GM12878 (cell line): ENCODE data around the gene OR56A1. TPM values are rescaled to one million over a fixed set of nuclear protein-coding genes. Genes with fewer than 3 reads are reported as not detected.

Source experiments
- ATAC-seq: fragments of 200-7000 bp; cut with Tn5 transposase; 3 replicates; pipeline ENCODE4 v1.9.1; 2020; ENCODE audit warnings: mild to moderate bottlenecking, moderate library complexity
- BruUV-seq: library from RNA; stranded (reverse); fragments of 400-500 nt; replicated peaks from 2 replicates; lab custom pipeline; 2021; lab: Mats Ljungman, UMichigan
- CTCF ChIA-PET: fragments of 300-600 bp; sonication (Branson Sonifier 250); formaldehyde crosslinking; extraction: SDS; loops from one replicate; lab custom pipeline; 2021; ENCODE audit warnings: inconsistent platforms; lab: Yijun Ruan, JAX
- POLR2A ChIA-PET: fragments of 350-600 bp; formaldehyde crosslinking; extraction: SDS; loops from one replicate; lab custom pipeline; 2021; ENCODE audit warnings: inconsistent platforms; lab: Charles Lee
- RAD21 ChIA-PET: fragments of 300-600 bp; sonication (Branson Sonifier 250); formaldehyde crosslinking; loops from one replicate; lab custom pipeline; 2023; ENCODE audit warnings: antibody characterized with exemption; ENCODE audit not compliant: unreplicated experiment; lab: Charles Lee
- SMC1A ChIA-PET: fragments of 300-600 bp; sonication (Branson Sonifier 250); formaldehyde crosslinking; loops from one replicate; lab custom pipeline; 2023; ENCODE audit not compliant: unreplicated experiment, uncharacterized antibody; lab: Charles Lee
- DNase-seq: peaks from one replicate; pipeline ENCODE4 v3.0.0-alpha.2; 2011; ENCODE audit warnings: low read depth, low spot score
- FAIRE-seq: peaks from 3 replicates; lab custom pipeline; 2011; peaks lifted over from hg19 to GRCh38; lab: Jason Lieb, UNC
- H2AFZ ChIP-seq: 2 replicates; pipeline ENCODE4 v1.6.0; 2011; ENCODE audit warnings: low read depth, low read length, control low read depth; ENCODE audit not compliant: control insufficient read depth
- H3K27ac ChIP-seq: 2 replicates; pipeline ENCODE4 v1.5.1; 2011; ENCODE audit warnings: control low read depth; ENCODE audit not compliant: control insufficient read depth, insufficient read depth
- H3K27me3 ChIP-seq, 2 experiments: replicated peaks in 1 of 2; 2 replicates each; pipeline versions ENCODE4 v1.6.0 to v1.6.1; 2011; ENCODE audit warnings: low read length in 1 of 2; ENCODE audit not compliant: control insufficient read depth in 2 of 2, insufficient read depth in 2 of 2
- H3K36me3 ChIP-seq, 2 experiments: 2 replicates each; pipeline ENCODE4 v1.5.1; 2011; ENCODE audit warnings: low read length in 1 of 2; ENCODE audit not compliant: control insufficient read depth in 2 of 2, insufficient read depth in 2 of 2
- H3K4me1 ChIP-seq: 2 replicates; pipeline ENCODE4 v1.6.1; 2011; ENCODE audit warnings: mild to moderate bottlenecking, low read length, moderate library complexity, mixed read lengths; ENCODE audit not compliant: control insufficient read depth, insufficient read depth
- H3K4me2 ChIP-seq: 2 replicates; pipeline ENCODE4 v1.6.0; 2011; ENCODE audit warnings: control low read depth; ENCODE audit not compliant: control insufficient read depth, insufficient read depth
- H3K4me3 ChIP-seq: fragments of 200-600 bp; sonication (generic); 2 replicates; pipeline ENCODE4 v1.5.1; 2016
- H3K79me2 ChIP-seq: 2 replicates; pipeline ENCODE4 v1.6.0; 2011; ENCODE audit warnings: low read length; ENCODE audit not compliant: control insufficient read depth, insufficient read depth
- H3K9ac ChIP-seq: 2 replicates; pipeline ENCODE4 v1.8.0; 2011; ENCODE audit warnings: low read length, control low read depth, mixed read lengths; ENCODE audit not compliant: control insufficient read depth, insufficient read depth
- H3K9me3 ChIP-seq: replicated peaks from 3 replicates; pipeline ENCODE4 v1.5.1; 2011; ENCODE audit warnings: mild to moderate bottlenecking, low read length; ENCODE audit not compliant: control insufficient read depth, insufficient read depth
- H4K20me1 ChIP-seq: 2 replicates; pipeline ENCODE4 v1.6.0; 2011; ENCODE audit not compliant: control insufficient read depth, insufficient read depth
- BCLAF1 ChIP-seq: fragments of 450-650 bp; IDR thresholded peaks from 2 replicates; pipeline ENCODE4 v1.6.1; 2017; ENCODE audit warnings: antibody characterized with exemption, mild to moderate bottlenecking, moderate library complexity
- BMI1 ChIP-seq: fragments of 450-650 bp; IDR thresholded peaks from 2 replicates; pipeline ENCODE4 v1.6.1; 2016; ENCODE audit warnings: mild to moderate bottlenecking, moderate library complexity, borderline replicate concordance
- DPF2 ChIP-seq: fragments of 450-650 bp; IDR thresholded peaks from 2 replicates; pipeline ENCODE4 v1.6.1; 2017; ENCODE audit warnings: mild to moderate bottlenecking
- FOXM1 ChIP-seq: IDR thresholded peaks from 2 replicates; pipeline ENCODE4 v1.6.1; 2012; ENCODE audit warnings: low read depth, mild to moderate bottlenecking, inconsistent platforms, low read length, moderate library complexity
- IKZF1 ChIP-seq: fragments of 450-650 bp; conservative IDR thresholded peaks from 2 replicates; pipeline ENCODE4 v1.6.1; 2017; ENCODE audit warnings: antibody characterized with exemption, mild to moderate bottlenecking
- NR2F1 ChIP-seq: fragments of 450-650 bp; conservative IDR thresholded peaks from 2 replicates; pipeline ENCODE4 v1.6.1; 2017; ENCODE audit warnings: mild to moderate bottlenecking
- RBBP5 ChIP-seq: fragments of 200-600 bp; sonication (generic); conservative IDR thresholded peaks from 2 replicates; pipeline ENCODE4 v1.6.1; 2016
- TAF1 ChIP-seq: IDR thresholded peaks from 2 replicates; pipeline ENCODE4 v1.6.1; 2011; ENCODE audit warnings: mild to moderate bottlenecking, low read depth, low read length, borderline replicate concordance
- YBX1 ChIP-seq: fragments of 450-650 bp; IDR thresholded peaks from 2 replicates; pipeline ENCODE4 v1.6.1; 2016; ENCODE audit warnings: antibody characterized with exemption
- ZBTB11 ChIP-seq: fragments of 450-650 bp; formaldehyde crosslinking; IDR thresholded peaks from 2 replicates; pipeline ENCODE4 v1.5.0; 2022; ENCODE audit warnings: mild to moderate bottlenecking, missing genetic modification characterization
- ZBTB4 ChIP-seq: fragments of 450-650 bp; formaldehyde crosslinking; IDR thresholded peaks from 2 replicates; pipeline ENCODE4 v1.4.0; 2022; ENCODE audit warnings: mild to moderate bottlenecking, moderate library complexity
- WGBS: methylation state at CpG from one replicate; pipeline ENCODE4 v1.1.6; 2016; ENCODE audit warnings: low lambda C conversion rate; ENCODE audit not compliant: insufficient replicate concordance, insufficient coverage; ENCODE audit errors: missing lambda C conversion rate; 5-methylcytosine and 5-hydroxymethylcytosine counted together
- in situ Hi-C: fragments of 300-500 bp; cut with MboI; formaldehyde crosslinking; loops from 9 replicates; pipeline ENCODE4 v1.14.3; 2018; ENCODE audit warnings: mixed read lengths
- intact Hi-C: fragments of 100-400 bp; cut with micrococcal nuclease; formaldehyde crosslinking; loops from one replicate; pipeline ENCODE4 v1.14.2; 2022; ENCODE audit not compliant: unreplicated experiment
- polyA plus RNA-seq, 11 experiments: library from polyadenylated mRNA; depleted of rRNA in 4 of 11; unstranded in 6 of 11; stranded (reverse) in 5 of 11; fragments of >200 nt; fragmentation: Nextera tagmentation in 4 of 11; fragmentation: Illumina TruSeq in 1 of 11; extraction: Ambion mirVana in 4 of 11; extraction: Trizol in 1 of 11; gene quantifications; 1 replicate in 1 of 11; 2 replicates in 10 of 11; pipeline versions ENCODE4 v1.2.1 to v1.2.3, GENCODE V29; 2011 to 2016; ENCODE audit warnings: inconsistent platforms in 2 of 11, missing spikeins in 2 of 11, low read depth in 1 of 11
- total RNA-seq, 4 experiments: library from RNA; depleted of rRNA in 3 of 4; stranded (reverse); fragments of >200 nt in 3 of 4; fragmentation: Illumina TruSeq in 1 of 4; extraction: Trizol in 1 of 4; gene quantifications; 2 replicates each; pipeline versions ENCODE4 v1.2.1 to v1.2.3, GENCODE V29; 2013 to 2021

Gene OR56A1
- total and polyA plus RNA-seq, 10 of the 15 experiments (the other 5 are each of a cell fraction or from before 2014, with no cell fraction given), result not detected

GRCh38 chr11:6057452-6057851 is 26.9 kb upstream of the OR56A1 start:
- SMC1A ChIA-PET, result no interaction called here
- H2AFZ ChIP-seq, result no peak overlapping the region
- intact Hi-C loops, result no loop called here
- no peaks in the 10 kb centered on the region for H3K36me3 ChIP-seq
- RAD21 ChIA-PET, result no interaction called here
- no peaks in the 10 kb centered on the region for H3K79me2 ChIP-seq
- H3K4me1 ChIP-seq, result no peaks in the 10 kb centered on the region
- H3K4me2 ChIP-seq, result no peak overlapping the region
- POLR2A ChIA-PET, result no interaction called here
- H3K27me3 ChIP-seq, result no peaks in the 10 kb centered on the region
- no peak for ATAC-seq
- no peak overlapping the region for H3K9ac ChIP-seq
- CTCF ChIA-PET, result no interaction called here
- H3K27ac ChIP-seq, result no peak overlapping the region
- no peak for FAIRE-seq
- DNase-seq, result no peak
- no peaks in the 10 kb centered on the region for H4K20me1 ChIP-seq
- in situ Hi-C loops, result no loop called here
- BruUV-seq, result no TSS peak
- 39% methylated on average over 8 of the region's 8 CpGs for WGBS
- no peak for TF ChIP-seq DPF2
- TF ChIP-seq ZBTB4 (CRISPR knock-in tag), result no peak
- no peak for TF ChIP-seq IKZF1
- TF ChIP-seq ZBTB11 (CRISPR knock-in tag), result no peak
- no peak for TF ChIP-seq NR2F1
- no peak for TF ChIP-seq RBBP5
- TF ChIP-seq BCLAF1, result no peak
- TF ChIP-seq FOXM1, result no peak
- TF ChIP-seq YBX1, result no peak
- TF ChIP-seq BMI1, result no peak
- TF ChIP-seq TAF1, result no peak
- no peak overlapping the region for H3K4me3 ChIP-seq
- H3K9me3 ChIP-seq, result no peaks in the 10 kb centered on the region
